ENCODE data around the gene UBE2G2. TPM values are rescaled to one million over a fixed set of nuclear protein-coding genes. Genes with fewer than 3 reads are reported as not detected.
A peak's percentile ranks its signal among the peaks of the same experiment; 100 is the strongest.

Gene UBE2G2
- total and polyA plus RNA-seq, 2 experiments from 2014 or later, result 39.1 to 64.4 TPM

DNA sequence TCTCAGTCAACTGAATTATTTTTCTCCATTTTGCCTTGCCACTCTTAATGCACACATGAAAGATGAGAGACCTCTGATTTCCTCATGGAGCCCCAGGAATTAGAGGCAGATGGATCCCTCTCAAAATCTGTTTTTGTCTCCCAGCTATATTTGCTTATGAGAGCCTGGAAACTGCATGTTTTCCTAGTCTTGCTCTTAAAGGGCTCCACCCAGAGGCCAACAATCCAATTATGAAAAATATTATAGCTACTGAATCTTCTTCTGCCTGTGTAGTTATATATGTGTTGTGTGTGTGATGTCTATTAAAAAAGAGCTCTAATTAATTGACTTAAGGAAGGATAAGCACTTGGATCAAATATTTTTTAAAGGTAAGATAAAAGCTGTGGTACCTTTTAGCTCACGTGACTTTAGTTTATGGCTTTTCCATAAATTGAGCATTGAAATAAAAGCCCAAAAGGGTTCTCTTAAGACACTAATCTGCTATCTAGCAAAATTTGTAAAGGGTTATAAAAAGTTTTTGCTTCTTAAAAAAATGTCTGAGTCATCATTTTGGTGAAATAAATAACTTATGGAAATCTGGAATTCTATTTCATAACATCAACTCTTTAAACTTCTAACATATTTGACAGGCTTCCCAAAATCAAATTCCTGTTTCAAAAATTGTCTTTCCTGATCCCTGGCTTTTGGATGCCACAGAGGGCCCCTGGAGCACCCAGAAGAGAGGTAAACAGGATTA lies 59.0 kb downstream of the UBE2G2 start:
- H3K27ac ChIP-seq, result no peak overlapping the region
- H3K9me2 ChIP-seq (ENCODE audit: insufficient read depth), result no peaks in the 10 kb centered on the region
- 33 to 38% methylated on average over 1 of the region's 1 CpG for WGBS, 2 experiments (ENCODE audit: low coverage in 1 of 2, low lambda C conversion rate in 2 of 2, missing lambda C conversion rate in 2 of 2)
- in situ Hi-C loops (cut with MboI), result no loop called here
- no peaks in the 10 kb centered on the region for H3K79me2 ChIP-seq (ENCODE audit: insufficient read depth)
- no peak overlapping the region for H3K9ac ChIP-seq
- H3F3A ChIP-seq (ENCODE audit: insufficient read depth), result no peaks in the 10 kb centered on the region
- no peak overlapping the region for H2AFZ ChIP-seq
- no peaks in the 10 kb centered on the region for H3K4me1 ChIP-seq (ENCODE audit: insufficient read depth)
- H4K20me1 ChIP-seq (ENCODE audit: insufficient read depth), result no peaks in the 10 kb centered on the region
- no peak overlapping the region for H3K4me3 ChIP-seq
- peaks cover 13% of the 10 kb centered on the region; the same call in 1 of the 2 replicates for H3K27me3 ChIP-seq (replicated peaks; ENCODE audit: insufficient read depth)
- no peak overlapping the region for H3K4me2 ChIP-seq (ENCODE audit: unreplicated experiment)
- TF ChIP-seq EZH2phosphoT487 (IDR thresholded peaks at IDR 0.05; ENCODE audit: insufficient read depth, low read depth), result no peak
- TF ChIP-seq EZH2 (IDR thresholded peaks at IDR 0.05; ENCODE audit: insufficient read depth, poor library complexity, severe bottlenecking), result no peak
- no peaks in the 10 kb centered on the region for H3K36me3 ChIP-seq (ENCODE audit: low read depth)
- no peaks in the 10 kb centered on the region for H3K9me3 ChIP-seq (ENCODE audit: low read depth)
- peak; percentile 28 for DNase-seq

- Histone ChIP-seq H3K4me2 (ENCODE audit: unreplicated experiment) (no peak overlapping the region), H4K20me1 (ENCODE audit: insufficient read depth) (no peaks in the 10 kb centered on the region), H3K9me3 (ENCODE audit: low read depth) (no peaks in the 10 kb centered on the region), H3K9ac (no peak overlapping the region), H2AFZ (no peak overlapping the region), H3K9me2 (ENCODE audit: insufficient read depth) (no peaks in the 10 kb centered on the region), H3F3A (ENCODE audit: insufficient read depth) (no peaks in the 10 kb centered on the region), H3K36me3 (ENCODE audit: low read depth) (no peaks in the 10 kb centered on the region), H3K4me3 (no peak overlapping the region), H3K27me3 (replicated peaks; ENCODE audit: insufficient read depth) (peaks cover 12% of the 10 kb centered on the region; the same call in 1 of the 2 replicates), H3K27ac (no peak overlapping the region), H3K79me2 (ENCODE audit: insufficient read depth) (no peaks in the 10 kb centered on the region), H3K4me1 (ENCODE audit: insufficient read depth) (no peaks in the 10 kb centered on the region)
- in situ Hi-C loops (cut with MboI), result no loop called here
- TF ChIP-seq EZH2 (IDR thresholded peaks at IDR 0.05; ENCODE audit: insufficient read depth, poor library complexity, severe bottlenecking) (no peak), EZH2phosphoT487 (IDR thresholded peaks at IDR 0.05; ENCODE audit: insufficient read depth, low read depth) (no peak)
- 52 to 54% methylated on average over 3 of the region's 3 CpGs for WGBS, 2 experiments (ENCODE audit: low coverage in 1 of 2, low lambda C conversion rate in 2 of 2, missing lambda C conversion rate in 2 of 2)
- no peak for DNase-seq
Measured at GRCh38 chr21:44741921-44742320, 59.7 kb downstream of the UBE2G2 start.

- Histone ChIP-seq H3K9ac (no peak overlapping the region), H4K20me1 (ENCODE audit: insufficient read depth) (no peaks in the 10 kb centered on the region), H3K4me2 (ENCODE audit: unreplicated experiment) (no peak overlapping the region), H3K9me2 (ENCODE audit: insufficient read depth) (no peaks in the 10 kb centered on the region), H3K9me3 (ENCODE audit: low read depth) (no peaks in the 10 kb centered on the region), H3K27me3 (replicated peaks; ENCODE audit: insufficient read depth) (peaks cover 8% of the 10 kb centered on the region; the same call in 1 of the 2 replicates), H3K36me3 (ENCODE audit: low read depth) (no peaks in the 10 kb centered on the region), H3K4me3 (no peak overlapping the region), H2AFZ (no peak overlapping the region), H3K4me1 (ENCODE audit: insufficient read depth) (no peaks in the 10 kb centered on the region), H3K79me2 (ENCODE audit: insufficient read depth) (no peaks in the 10 kb centered on the region), H3K27ac (no peak overlapping the region), H3F3A (ENCODE audit: insufficient read depth) (no peaks in the 10 kb centered on the region)
- in situ Hi-C loops (cut with MboI), result no loop called here
- no peak for TF ChIP-seq EZH2phosphoT487 (IDR thresholded peaks at IDR 0.05; ENCODE audit: insufficient read depth, low read depth)
- no peak for TF ChIP-seq EZH2 (IDR thresholded peaks at IDR 0.05; ENCODE audit: insufficient read depth, poor library complexity, severe bottlenecking)
- 52 to 66% methylated on average over 7 of the region's 7 CpGs for WGBS, 2 experiments (ENCODE audit: low coverage in 1 of 2, low lambda C conversion rate in 2 of 2, missing lambda C conversion rate in 2 of 2)
- no peak for DNase-seq
Measured at GRCh38 chr21:44740742-44741141, 60.9 kb downstream of the UBE2G2 start.

- Histone ChIP-seq H3K9ac (no peak overlapping the region), H3K27ac (no peak overlapping the region), H3K4me1 (ENCODE audit: insufficient read depth) (no peaks in the 10 kb centered on the region), H3K27me3 (replicated peaks; ENCODE audit: insufficient read depth) (peaks cover 5% of the 10 kb centered on the region; the same call in 1 of the 2 replicates), H3K4me3 (no peak overlapping the region), H4K20me1 (ENCODE audit: insufficient read depth) (no peaks in the 10 kb centered on the region), H3K4me2 (ENCODE audit: unreplicated experiment) (no peak overlapping the region), H3K79me2 (ENCODE audit: insufficient read depth) (no peaks in the 10 kb centered on the region), H3K36me3 (ENCODE audit: low read depth) (no peaks in the 10 kb centered on the region), H2AFZ (no peak overlapping the region), H3F3A (ENCODE audit: insufficient read depth) (no peaks in the 10 kb centered on the region), H3K9me2 (ENCODE audit: insufficient read depth) (no peaks in the 10 kb centered on the region), H3K9me3 (ENCODE audit: low read depth) (no peaks in the 10 kb centered on the region)
- 17 to 25% methylated on average over 1 of the region's 1 CpG for WGBS, 2 experiments (ENCODE audit: low coverage in 1 of 2, low lambda C conversion rate in 2 of 2, missing lambda C conversion rate in 2 of 2)
- DNase-seq, result no peak
- TF ChIP-seq EZH2 (IDR thresholded peaks at IDR 0.05; ENCODE audit: insufficient read depth, poor library complexity, severe bottlenecking) (no peak), EZH2phosphoT487 (IDR thresholded peaks at IDR 0.05; ENCODE audit: insufficient read depth, low read depth) (no peak)
- in situ Hi-C loops (cut with MboI), result no loop called here
Measured at GRCh38 chr21:44739316-44739715, 62.3 kb downstream of the UBE2G2 start.
